ENCODE results near the gene SMARCC1. TPM values are rescaled to one million over a fixed set of nuclear protein-coding genes. Genes with fewer than 3 reads are reported as not detected.

SMARCC1 gene
- total and polyA plus RNA-seq, 2 of the 4 experiments (the other 2 are of a cell fraction) = 18.6 to 39.6 TPM

DNA sequence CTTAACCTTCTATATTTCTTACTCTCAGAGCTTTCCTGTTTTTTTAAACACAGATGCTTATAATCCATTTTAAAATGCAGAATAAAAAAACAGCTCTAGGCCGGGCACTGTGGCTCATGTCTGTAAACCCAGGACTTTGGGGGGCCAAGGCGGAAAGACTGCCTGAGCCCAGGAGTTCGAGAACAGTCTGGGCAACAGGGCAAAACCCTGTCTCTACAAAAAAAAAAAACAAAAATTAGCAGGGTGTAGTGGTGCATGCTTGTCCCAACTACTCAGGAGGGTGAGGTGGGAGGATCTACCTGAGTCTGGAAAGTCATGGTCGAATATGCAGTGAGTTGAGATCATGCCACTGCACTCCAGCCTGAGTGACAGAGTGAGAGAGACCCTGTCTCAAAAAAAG lies 15.5 kb downstream of the SMARCC1 start:
- no peak overlapping the region for H3K4me3 ChIP-seq (ENCODE audit: insufficient read depth, low read depth, low read length)
- no peak overlapping the region for H2BK5ac ChIP-seq (ENCODE audit: low read depth, low read length, poor library complexity, severe bottlenecking)
- H4K91ac ChIP-seq (ENCODE audit: insufficient read depth, low read depth, low read length) = no peak overlapping the region
- DNase-seq (no peak), ATAC-seq (ENCODE audit: low read depth) (no peak)
- no peak overlapping the region for H2BK120ac ChIP-seq (ENCODE audit: low read depth, low read length)
- TF ChIP-seq, protein P1, sequence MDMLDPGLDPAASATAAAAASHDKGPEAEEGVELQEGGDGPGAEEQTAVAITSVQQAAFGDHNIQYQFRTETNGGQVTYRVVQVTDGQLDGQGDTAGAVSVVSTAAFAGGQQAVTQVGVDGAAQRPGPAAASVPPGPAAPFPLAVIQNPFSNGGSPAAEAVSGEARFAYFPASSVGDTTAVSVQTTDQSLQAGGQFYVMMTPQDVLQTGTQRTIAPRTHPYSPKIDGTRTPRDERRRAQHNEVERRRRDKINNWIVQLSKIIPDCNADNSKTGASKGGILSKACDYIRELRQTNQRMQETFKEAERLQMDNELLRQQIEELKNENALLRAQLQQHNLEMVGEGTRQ (IDR thresholded peaks at IDR 0.05; ENCODE audit: low read depth, low read length) = no peak
- no peak for TF ChIP-seq NFE2L2 (IDR thresholded peaks at IDR 0.05; ENCODE audit: low read depth, low read length)
- TF ChIP-seq, protein P2, sequence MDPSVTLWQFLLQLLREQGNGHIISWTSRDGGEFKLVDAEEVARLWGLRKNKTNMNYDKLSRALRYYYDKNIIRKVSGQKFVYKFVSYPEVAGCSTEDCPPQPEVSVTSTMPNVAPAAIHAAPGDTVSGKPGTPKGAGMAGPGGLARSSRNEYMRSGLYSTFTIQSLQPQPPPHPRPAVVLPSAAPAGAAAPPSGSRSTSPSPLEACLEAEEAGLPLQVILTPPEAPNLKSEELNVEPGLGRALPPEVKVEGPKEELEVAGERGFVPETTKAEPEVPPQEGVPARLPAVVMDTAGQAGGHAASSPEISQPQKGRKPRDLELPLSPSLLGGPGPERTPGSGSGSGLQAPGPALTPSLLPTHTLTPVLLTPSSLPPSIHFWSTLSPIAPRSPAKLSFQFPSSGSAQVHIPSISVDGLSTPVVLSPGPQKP (IDR thresholded peaks at IDR 0.05; ENCODE audit: borderline replicate concordance, low read depth, low read length) = no peak
- no peak for TF ChIP-seq CTCF (conservative IDR thresholded peaks at IDR 0.05; ENCODE audit: low read depth, low read length)
- no peak for TF ChIP-seq RAD21 (IDR thresholded peaks at IDR 0.05; ENCODE audit: low read length)
- TF ChIP-seq RFX5 (IDR thresholded peaks at IDR 0.05; ENCODE audit: low read depth, low read length) = no peak
- no peak for TF ChIP-seq RCOR1 (IDR thresholded peaks at IDR 0.05; ENCODE audit: insufficient replicate concordance, low read length)
- no peak for TF ChIP-seq CHD1 (IDR thresholded peaks at IDR 0.05; ENCODE audit: low read depth, low read length)
- no peak for TF ChIP-seq MAZ (IDR thresholded peaks at IDR 0.05; ENCODE audit: borderline replicate concordance, low read depth, low read length)
- TF ChIP-seq SMC3 (IDR thresholded peaks at IDR 0.05; ENCODE audit: low read depth, low read length) = no peak
- TF ChIP-seq MXI1 (IDR thresholded peaks at IDR 0.05; ENCODE audit: borderline replicate concordance, low read depth, low read length) = no peak
- no peak for TF ChIP-seq FOS (IDR thresholded peaks at IDR 0.05; ENCODE audit: low read depth, low read length)
- TF ChIP-seq BHLHE40 (IDR thresholded peaks at IDR 0.05; ENCODE audit: low read depth, low read length) = no peak
- TF ChIP-seq POLR2A (IDR thresholded peaks at IDR 0.05; ENCODE audit: low read depth, low read length) = no peak
- no peak for TF ChIP-seq CEBPB (IDR thresholded peaks at IDR 0.05; ENCODE audit: low read depth, low read length)
- no peak for TF ChIP-seq MAFK (IDR thresholded peaks at IDR 0.05; ENCODE audit: low read depth, low read length)
- no peak overlapping the region for H3K14ac ChIP-seq (replicated peaks; ENCODE audit: low read depth, low read length)
- no peak overlapping the region for H4K8ac ChIP-seq (ENCODE audit: low read depth in 2 of 2, low read length in 2 of 2)
- H3K4me1 ChIP-seq (ENCODE audit: control insufficient read depth, insufficient read depth, low read length) = no peaks in the 10 kb centered on the region
- no peak overlapping the region for H3K18ac ChIP-seq (ENCODE audit: low read depth, low read length)
- no peaks in the 10 kb centered on the region for H3K9me3 ChIP-seq (ENCODE audit: control insufficient read depth, insufficient read depth, low read length)
- intact Hi-C loops (cut with micrococcal nuclease) (no loop called here), dilution Hi-C loops (cut with HindIII; ENCODE audit: low sequenced_read_pairs, unreplicated experiment) (no loop called here), in situ Hi-C loops (cut with MboI; ENCODE audit: low sequenced_read_pairs) (no loop called here)
- H2BK20ac ChIP-seq (ENCODE audit: low read depth, low read length) = no peak overlapping the region
- no peak overlapping the region for H3K4me2 ChIP-seq (ENCODE audit: low read depth, low read length)
- BruUV-seq (replicated peaks) = no TSS peak
- no peak overlapping the region for H2BK15ac ChIP-seq (ENCODE audit: low read depth, low read length)
- H3K56ac ChIP-seq (ENCODE audit: extremely low read depth, insufficient read depth, low read length) = no peak overlapping the region
- no peak overlapping the region for H2AK5ac ChIP-seq (ENCODE audit: low read depth, low read length)
- peaks cover 20% of the 10 kb centered on the region for H4K20me1 ChIP-seq (ENCODE audit: insufficient read depth, low read length)
- H3K23ac ChIP-seq (ENCODE audit: low read depth, low read length) = no peak overlapping the region
- no peaks in the 10 kb centered on the region for H3K27me3 ChIP-seq (ENCODE audit: control insufficient read depth, insufficient read depth, low read length)
- H2AFZ ChIP-seq (replicated peaks; ENCODE audit: low read length, poor library complexity) = no peak overlapping the region
- ChIA-PET CTCF (no interaction called here), POLR2A (ENCODE audit: unreplicated experiment) (no interaction called here)
- H3K79me1 ChIP-seq (ENCODE audit: low read depth in 1 of 2, low read length in 2 of 2) = peaks cover 13 to 57% of the 10 kb centered on the region in 2 experiments
- H3K9ac ChIP-seq (ENCODE audit: low read depth, low read length) = no peak overlapping the region
- H3K36me3 ChIP-seq (ENCODE audit: control insufficient read depth, insufficient read depth, low read length) = peaks cover 18% of the 10 kb centered on the region
- WGBS, 2 experiments (ENCODE audit: extremely low coverage in 2 of 2, insufficient read length in 1 of 2) = no CpG with 5 or more reads among the region's 4 CpGs
- H4K5ac ChIP-seq (ENCODE audit: low read depth, low read length) = no peak overlapping the region; the same call in 1 of the 2 replicates
- peaks cover 3% of the 10 kb centered on the region; the same call in 1 of the 2 replicates for H3K9me1 ChIP-seq (ENCODE audit: insufficient read depth, low read length)
- no peak overlapping the region for H3K4ac ChIP-seq (ENCODE audit: low read depth, low read length)
- no peak overlapping the region for H2AK9ac ChIP-seq (replicated peaks; ENCODE audit: low read depth, low read length, poor library complexity)
- no peak overlapping the region for H3K27ac ChIP-seq (ENCODE audit: insufficient read depth, low read length)
